K562 (cell line): Measurements from ENCODE around the gene GRIN1. TPM values are rescaled to one million over a fixed set of nuclear protein-coding genes. Genes with fewer than 3 reads are reported as not detected.

ENCODE experiments used
- CBFB ChIP-seq: sonication (generic); formaldehyde crosslinking; IDR thresholded peaks from 2 replicates; pipeline ENCODE4 v1.4.0; 2020; ENCODE audit warnings: mild to moderate bottlenecking, missing genetic modification reagents
- JUNB ChIP-seq: fragments of 450-650 bp; formaldehyde crosslinking; conservative IDR thresholded peaks from 2 replicates; pipeline ENCODE4 v1.4.0; 2020; ENCODE audit warnings: mild to moderate bottlenecking
- SREBF1 ChIP-seq: fragments of 150-350 bp; IDR thresholded peaks from 2 replicates; pipeline ENCODE4 v1.6.1; 2014; ENCODE audit warnings: antibody characterized with exemption, low read depth, low read length, borderline replicate concordance
- ZFP1 ChIP-seq: fragments of 450-650 bp; formaldehyde crosslinking; IDR thresholded peaks from 2 replicates; pipeline ENCODE4 v1.4.0; 2020; ENCODE audit warnings: mild to moderate bottlenecking, mixed read lengths
- polyA plus RNA-seq, 8 experiments: library from polyadenylated mRNA; depleted of rRNA in 4 of 8; stranded (reverse) in 5 of 8; unstranded in 3 of 8; fragments of >200 nt; fragmentation: Nextera tagmentation in 2 of 8; fragmentation: Illumina TruSeq in 1 of 8; extraction: Ambion mirVana in 2 of 8; extraction: Trizol in 1 of 8; gene quantifications; 2 replicates each; pipeline versions ENCODE4 v1.2.1 to v1.2.3, GENCODE V29; 2011 to 2014; ENCODE audit warnings: inconsistent platforms in 1 of 8, missing spikeins in 1 of 8
- total RNA-seq, 7 experiments: library from RNA; depleted of rRNA in 6 of 7; stranded (reverse); fragments of >200 nt in 6 of 7; fragmentation: Illumina TruSeq in 2 of 7; extraction: Trizol in 2 of 7; gene quantifications; 2 replicates each; pipeline versions ENCODE4 v1.2.1 to v1.2.3, GENCODE V29; 2011 to 2021; ENCODE audit warnings: low replicate concordance in 1 of 7
- TF ChIP-seq, protein P1 (sequence below): sonication (generic); formaldehyde crosslinking; IDR thresholded peaks from 2 replicates; pipeline ENCODE4 v1.8.1; 2022; ENCODE audit warnings: missing genetic modification reagents
- TF ChIP-seq, protein P2 (sequence below): fragments of 250-450 bp; sonication (Bioruptor Pico); IDR thresholded peaks from 2 replicates; pipeline ENCODE4 v1.4.0; 2020; ENCODE audit warnings: mild to moderate bottlenecking, moderate library complexity
- TF ChIP-seq, protein P3 (sequence below): fragments of 200-800 bp; sonication (Bioruptor generic); IDR thresholded peaks from 2 replicates; pipeline ENCODE4 v1.6.1; 2017; ENCODE audit warnings: missing genetic modification characterization, missing compliant biosample characterization
- TF ChIP-seq, protein P4 (sequence below), 2 experiments: fragments of 450-650 bp in 1 of 2; sonication (generic) in 1 of 2; formaldehyde crosslinking in 1 of 2; IDR thresholded peaks in 1 of 2; conservative IDR thresholded peaks in 1 of 2; 2 replicates each; pipeline versions ENCODE4 v1.6.1 to v1.8.1; 2016 to 2023; ENCODE audit warnings: mild to moderate bottlenecking in 2 of 2, moderate library complexity in 2 of 2, inconsistent platforms in 1 of 2, missing genetic modification reagents in 1 of 2

Gene GRIN1
- total and polyA plus RNA-seq, 9 of the 15 experiments (the other 6 are each of a cell fraction or from before 2014, with no cell fraction given), result 0.03 to 0.35 (median 0.16) TPM; not detected in 6

DNA sequence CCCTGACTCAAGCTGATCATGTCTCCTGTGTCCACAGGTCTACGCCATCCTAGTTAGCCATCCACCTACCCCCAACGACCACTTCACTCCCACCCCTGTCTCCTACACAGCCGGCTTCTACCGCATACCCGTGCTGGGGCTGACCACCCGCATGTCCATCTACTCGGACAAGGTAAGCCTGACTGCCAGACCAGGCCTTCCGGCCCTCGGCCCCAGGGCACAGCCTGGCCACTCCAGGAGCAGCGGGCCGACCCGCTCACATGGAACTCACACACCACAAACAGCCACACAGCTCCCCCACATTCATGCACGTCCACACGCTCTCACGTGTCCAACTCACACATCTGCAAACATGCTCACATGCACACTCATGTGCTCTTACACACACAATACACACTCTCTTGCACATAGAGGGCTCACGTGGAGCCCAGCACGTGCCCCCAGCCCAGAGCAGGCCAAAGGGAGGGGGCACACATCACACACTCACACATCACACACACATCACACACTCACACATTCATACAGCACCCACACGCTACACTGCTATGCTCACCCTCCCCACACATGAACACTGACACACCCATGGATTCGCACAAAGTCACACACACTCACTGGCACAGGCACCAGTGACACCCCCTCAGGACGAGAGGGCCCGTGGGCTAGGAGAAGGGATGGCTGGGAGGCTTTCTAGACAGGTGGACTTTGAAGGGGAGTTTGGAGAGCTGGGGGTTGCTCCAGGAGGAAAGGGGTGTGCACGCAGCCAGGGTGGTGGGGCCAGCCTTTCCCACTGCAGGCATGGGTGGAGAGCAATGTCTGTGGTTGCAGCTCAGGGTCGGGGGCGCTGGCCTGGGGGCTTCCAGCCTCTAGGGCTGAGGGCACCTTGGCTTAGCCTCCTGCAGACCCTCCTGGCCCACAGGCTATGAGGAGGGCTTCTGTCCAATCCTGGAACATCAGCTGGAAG, 3.3 kb downstream of the GRIN1 start (continued):
- TF ChIP-seq, protein P1, sequence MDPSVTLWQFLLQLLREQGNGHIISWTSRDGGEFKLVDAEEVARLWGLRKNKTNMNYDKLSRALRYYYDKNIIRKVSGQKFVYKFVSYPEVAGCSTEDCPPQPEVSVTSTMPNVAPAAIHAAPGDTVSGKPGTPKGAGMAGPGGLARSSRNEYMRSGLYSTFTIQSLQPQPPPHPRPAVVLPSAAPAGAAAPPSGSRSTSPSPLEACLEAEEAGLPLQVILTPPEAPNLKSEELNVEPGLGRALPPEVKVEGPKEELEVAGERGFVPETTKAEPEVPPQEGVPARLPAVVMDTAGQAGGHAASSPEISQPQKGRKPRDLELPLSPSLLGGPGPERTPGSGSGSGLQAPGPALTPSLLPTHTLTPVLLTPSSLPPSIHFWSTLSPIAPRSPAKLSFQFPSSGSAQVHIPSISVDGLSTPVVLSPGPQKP, result no peak
- TF ChIP-seq, protein P2, sequence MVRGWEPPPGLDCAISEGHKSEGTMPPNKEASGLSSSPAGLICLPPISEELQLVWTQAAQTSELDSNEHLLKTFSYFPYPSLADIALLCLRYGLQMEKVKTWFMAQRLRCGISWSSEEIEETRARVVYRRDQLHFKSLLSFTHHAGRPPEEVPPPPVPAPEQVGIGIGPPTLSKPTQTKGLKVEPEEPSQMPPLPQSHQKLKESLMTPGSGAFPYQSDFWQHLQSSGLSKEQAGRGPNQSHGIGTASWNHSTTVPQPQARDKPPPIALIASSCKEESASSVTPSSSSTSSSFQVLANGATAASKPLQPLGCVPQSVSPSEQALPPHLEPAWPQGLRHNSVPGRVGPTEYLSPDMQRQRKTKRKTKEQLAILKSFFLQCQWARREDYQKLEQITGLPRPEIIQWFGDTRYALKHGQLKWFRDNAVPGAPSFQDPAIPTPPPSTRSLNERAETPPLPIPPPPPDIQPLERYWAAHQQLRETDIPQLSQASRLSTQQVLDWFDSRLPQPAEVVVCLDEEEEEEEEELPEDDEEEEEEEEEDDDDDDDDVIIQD, result no peak
- TF ChIP-seq, protein P3, sequence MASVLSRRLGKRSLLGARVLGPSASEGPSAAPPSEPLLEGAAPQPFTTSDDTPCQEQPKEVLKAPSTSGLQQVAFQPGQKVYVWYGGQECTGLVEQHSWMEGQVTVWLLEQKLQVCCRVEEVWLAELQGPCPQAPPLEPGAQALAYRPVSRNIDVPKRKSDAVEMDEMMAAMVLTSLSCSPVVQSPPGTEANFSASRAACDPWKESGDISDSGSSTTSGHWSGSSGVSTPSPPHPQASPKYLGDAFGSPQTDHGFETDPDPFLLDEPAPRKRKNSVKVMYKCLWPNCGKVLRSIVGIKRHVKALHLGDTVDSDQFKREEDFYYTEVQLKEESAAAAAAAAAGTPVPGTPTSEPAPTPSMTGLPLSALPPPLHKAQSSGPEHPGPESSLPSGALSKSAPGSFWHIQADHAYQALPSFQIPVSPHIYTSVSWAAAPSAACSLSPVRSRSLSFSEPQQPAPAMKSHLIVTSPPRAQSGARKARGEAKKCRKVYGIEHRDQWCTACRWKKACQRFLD (CRISPR knock-in tag), result no peak
- TF ChIP-seq CBFB (CRISPR knock-in tag), result no peak
- TF ChIP-seq ZFP1 (CRISPR knock-in tag), result no peak
- TF ChIP-seq SREBF1, result no peak
- TF ChIP-seq, protein P4, sequence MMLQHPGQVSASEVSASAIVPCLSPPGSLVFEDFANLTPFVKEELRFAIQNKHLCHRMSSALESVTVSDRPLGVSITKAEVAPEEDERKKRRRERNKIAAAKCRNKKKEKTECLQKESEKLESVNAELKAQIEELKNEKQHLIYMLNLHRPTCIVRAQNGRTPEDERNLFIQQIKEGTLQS (IDR thresholded peaks at IDR 0.05), result no peak
- TF ChIP-seq, protein P4 (CRISPR knock-in tag; conservative IDR thresholded peaks at IDR 0.05), result no peak
- no peak for TF ChIP-seq JUNB (CRISPR knock-in tag)
